ENCODE data around the gene DLL3. TPM values are rescaled to one million over a fixed set of nuclear protein-coding genes. Genes with fewer than 3 reads are reported as not detected.

Gene DLL3
- total RNA-seq, 1 donor from 2014 or later: 2.9 TPM

DNA sequence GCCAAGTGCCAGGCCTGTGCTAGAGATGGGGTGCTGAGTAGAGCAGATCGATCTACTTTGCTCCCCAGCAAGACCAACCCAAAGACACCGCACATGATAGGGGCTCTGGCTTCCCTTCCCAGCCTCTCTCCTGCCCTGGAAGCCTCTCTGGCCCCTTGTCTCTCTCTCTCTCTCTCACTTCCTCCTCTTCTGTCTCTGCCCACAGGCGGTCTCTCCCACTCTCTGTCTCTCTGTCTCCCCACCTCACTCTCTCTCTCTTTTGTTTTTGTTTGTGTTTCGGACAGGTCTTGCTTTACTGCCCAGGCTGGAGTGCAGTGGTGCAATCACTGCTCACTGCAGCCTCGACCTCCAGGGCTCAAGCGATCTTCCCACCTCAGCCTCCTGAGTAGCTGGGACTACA lies 17.5 kb downstream of the DLL3 start:
- H3K4me3 ChIP-seq (ENCODE audit: low read depth, low read length): no peak overlapping the region
- no peak for DNase-seq (ENCODE audit: low read depth)
- TF ChIP-seq, protein P1, sequence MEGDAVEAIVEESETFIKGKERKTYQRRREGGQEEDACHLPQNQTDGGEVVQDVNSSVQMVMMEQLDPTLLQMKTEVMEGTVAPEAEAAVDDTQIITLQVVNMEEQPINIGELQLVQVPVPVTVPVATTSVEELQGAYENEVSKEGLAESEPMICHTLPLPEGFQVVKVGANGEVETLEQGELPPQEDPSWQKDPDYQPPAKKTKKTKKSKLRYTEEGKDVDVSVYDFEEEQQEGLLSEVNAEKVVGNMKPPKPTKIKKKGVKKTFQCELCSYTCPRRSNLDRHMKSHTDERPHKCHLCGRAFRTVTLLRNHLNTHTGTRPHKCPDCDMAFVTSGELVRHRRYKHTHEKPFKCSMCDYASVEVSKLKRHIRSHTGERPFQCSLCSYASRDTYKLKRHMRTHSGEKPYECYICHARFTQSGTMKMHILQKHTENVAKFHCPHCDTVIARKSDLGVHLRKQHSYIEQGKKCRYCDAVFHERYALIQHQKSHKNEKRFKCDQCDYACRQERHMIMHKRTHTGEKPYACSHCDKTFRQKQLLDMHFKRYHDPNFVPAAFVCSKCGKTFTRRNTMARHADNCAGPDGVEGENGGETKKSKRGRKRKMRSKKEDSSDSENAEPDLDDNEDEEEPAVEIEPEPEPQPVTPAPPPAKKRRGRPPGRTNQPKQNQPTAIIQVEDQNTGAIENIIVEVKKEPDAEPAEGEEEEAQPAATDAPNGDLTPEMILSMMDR (conservative IDR thresholded peaks at IDR 0.05; ENCODE audit: low read depth, low read length): no peak

DNA sequence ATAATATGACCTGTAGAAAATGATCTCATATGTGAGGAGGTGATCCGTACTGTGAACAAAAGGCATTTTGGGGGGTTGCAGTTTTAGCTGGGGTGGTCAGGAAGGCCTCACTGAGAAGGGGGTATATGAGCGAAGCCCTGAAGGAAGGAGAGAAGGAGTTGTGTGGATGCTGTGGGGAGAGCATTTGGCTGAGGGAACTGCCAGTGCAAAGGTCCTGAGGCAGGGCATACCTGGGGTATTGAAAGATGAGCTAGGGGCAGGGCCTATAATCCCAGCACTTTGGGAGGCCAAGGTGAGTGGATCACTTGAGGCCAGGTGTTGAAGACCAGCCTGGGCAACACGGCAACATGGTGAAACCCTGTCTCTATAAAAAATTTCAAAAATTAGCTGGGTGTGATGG lies 18.7 kb downstream of the DLL3 start:
- H3K4me3 ChIP-seq (ENCODE audit: low read depth, low read length): no peak overlapping the region
- TF ChIP-seq, protein P1 (conservative IDR thresholded peaks at IDR 0.05; ENCODE audit: low read depth, low read length): no peak
- DNase-seq (ENCODE audit: low read depth): no peak

DNA sequence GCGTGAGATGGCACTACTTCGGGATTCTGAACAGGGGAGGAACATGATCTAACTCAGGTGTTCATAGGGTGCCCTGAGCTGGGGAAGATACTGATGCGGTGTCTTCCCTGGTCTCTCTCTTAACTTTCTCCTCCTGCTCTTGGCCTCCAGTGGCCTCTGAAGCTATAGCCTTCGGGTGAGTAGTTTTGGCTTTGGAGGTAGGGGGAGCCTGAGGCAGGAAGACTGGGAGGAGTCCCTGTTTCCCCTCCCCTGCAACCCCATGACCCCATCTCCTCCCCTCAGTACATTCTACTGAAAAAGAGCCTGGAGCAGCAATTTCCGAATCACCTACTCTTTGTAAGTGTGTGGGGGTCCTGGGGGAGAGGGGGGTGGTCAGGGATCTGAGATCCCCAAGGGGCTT lies 19.7 kb downstream of the DLL3 start:
- TF ChIP-seq, protein P1 (conservative IDR thresholded peaks at IDR 0.05; ENCODE audit: low read depth, low read length): no peak
- no peak for DNase-seq (ENCODE audit: low read depth)
- no peak overlapping the region for H3K4me3 ChIP-seq (ENCODE audit: low read depth, low read length)

DNA sequence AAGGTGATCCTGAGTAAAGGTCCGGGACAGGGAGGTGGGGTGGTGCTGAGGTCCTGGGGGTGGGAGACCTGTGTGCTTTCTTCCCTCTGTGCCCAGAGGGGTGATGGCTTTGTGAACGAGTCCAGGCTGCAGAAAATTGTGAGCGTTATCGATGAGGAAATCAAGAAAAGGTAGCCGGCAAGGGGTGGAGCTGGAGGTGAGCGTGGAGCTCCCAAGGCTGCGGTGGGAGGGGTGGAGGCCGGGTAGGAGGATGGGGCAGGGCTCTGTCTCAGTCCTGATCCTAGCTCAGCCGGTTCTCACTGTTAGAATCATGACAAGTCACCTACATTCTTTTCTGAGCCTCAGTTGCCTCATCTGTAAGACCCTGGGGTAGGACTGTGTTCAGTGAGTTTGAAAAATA lies 20.2 kb downstream of the DLL3 start:
- H3K4me3 ChIP-seq (ENCODE audit: low read depth, low read length): no peak overlapping the region
- TF ChIP-seq, protein P1 (conservative IDR thresholded peaks at IDR 0.05; ENCODE audit: low read depth, low read length): no peak
- no peak for DNase-seq (ENCODE audit: low read depth)

DNA sequence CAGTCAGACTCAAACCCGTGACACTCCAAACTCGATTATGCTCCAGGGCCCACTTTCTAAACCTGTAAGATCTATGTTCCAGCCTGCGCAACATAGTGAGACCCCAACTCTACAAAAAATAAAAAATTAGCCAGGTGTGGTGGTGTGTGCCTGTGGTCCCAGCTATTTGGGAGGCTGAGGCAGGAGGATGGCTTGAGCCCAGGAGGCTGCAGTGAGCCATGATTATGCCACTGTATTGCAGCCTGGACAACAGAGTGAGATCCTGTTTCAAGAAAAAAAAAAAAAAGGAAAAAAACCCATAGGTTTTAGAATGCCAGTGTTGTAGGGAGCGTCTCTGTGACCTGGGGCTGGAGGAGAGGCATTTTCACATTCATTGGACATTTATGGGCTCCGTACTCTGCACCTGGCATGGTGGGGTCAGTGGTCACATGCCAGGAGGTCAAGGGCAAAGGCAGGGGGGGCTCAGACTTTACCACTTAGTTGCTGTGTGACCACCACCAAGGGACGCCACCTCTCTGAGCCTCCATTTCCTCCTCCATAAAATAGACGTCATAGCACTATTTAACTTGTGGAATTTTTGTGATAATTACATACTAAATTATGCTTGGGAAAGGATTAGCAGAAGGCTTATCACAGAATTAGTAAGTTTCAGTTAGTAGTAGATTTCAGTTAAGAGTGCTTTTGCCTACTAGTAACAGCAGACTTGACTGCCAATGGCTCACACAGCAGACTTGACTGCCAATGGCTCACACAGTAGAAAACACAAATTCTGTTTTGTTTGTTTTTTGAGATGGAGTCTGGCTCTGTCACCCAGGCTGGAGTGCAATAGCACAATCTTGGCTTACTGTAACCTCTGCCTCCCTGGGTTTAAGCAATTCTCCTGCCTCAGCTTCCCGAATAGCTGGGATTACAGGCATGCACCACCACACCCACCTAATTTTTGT lies 22.1 kb downstream of the DLL3 start:
- TF ChIP-seq, protein P1 (conservative IDR thresholded peaks at IDR 0.05; ENCODE audit: low read depth, low read length): no peak
- DNase-seq (ENCODE audit: low read depth): no peak
- no peak overlapping the region for H3K4me3 ChIP-seq (ENCODE audit: low read depth, low read length)

DNA sequence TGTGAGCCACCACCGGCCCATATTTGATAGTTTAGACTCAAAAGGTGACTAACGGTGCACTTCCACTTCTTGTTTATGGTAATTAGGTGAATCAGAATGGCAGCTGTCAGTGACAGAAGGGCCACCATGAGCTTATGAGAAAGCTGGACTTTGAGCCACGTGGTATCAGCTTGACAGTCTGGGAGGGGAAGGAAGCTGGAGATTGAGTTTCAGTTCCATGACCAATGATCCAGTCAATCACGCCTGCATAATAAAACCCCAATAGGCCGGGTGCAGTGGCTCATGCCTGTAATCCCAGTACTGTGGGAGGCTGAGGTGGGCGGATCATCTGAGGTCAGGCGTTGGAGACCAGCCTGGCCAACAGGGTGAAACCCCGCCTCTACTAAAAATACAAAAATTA lies 25.7 kb downstream of the DLL3 start:
- H3K4me3 ChIP-seq (ENCODE audit: low read depth, low read length): no peak overlapping the region
- DNase-seq (ENCODE audit: low read depth): no peak
- TF ChIP-seq, protein P1 (conservative IDR thresholded peaks at IDR 0.05; ENCODE audit: low read depth, low read length): no peak

DNA sequence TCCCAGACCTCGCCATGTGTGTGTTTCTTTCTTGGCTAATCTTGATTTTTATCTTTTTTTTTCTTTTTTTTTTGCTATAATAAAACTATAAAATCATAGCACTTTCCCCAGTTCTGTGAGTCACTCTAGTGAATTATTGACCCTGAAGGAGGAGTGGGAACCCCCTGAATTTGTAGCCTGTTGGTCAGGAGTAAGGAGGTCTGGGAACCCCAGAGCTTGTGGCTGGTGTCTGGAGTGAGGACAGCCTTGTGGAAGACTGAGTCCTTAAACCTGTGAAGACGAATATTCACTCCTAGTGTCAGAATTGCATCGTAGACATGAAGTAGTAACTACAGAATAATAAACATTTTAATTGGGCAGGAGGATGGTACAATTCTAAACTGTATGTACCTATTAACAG lies 26.5 kb downstream of the DLL3 start:
- TF ChIP-seq, protein P1 (conservative IDR thresholded peaks at IDR 0.05; ENCODE audit: low read depth, low read length): no peak
- no peak for DNase-seq (ENCODE audit: low read depth)
- H3K4me3 ChIP-seq (ENCODE audit: low read depth, low read length): no peak overlapping the region

Data from epithelial cell of proximal tubule (primary cell).